NCI-H345 (cell line): ENCODE data around the gene SLC25A43.
"Not testable (repeated sequence)": the region's sequence is repeated elsewhere in the genome, so short reads cannot be mapped to it uniquely, and the experiment has no call there.

Experiments
- DNase-seq: peaks from one replicate; lab custom pipeline; 2025; lab: John Stamatoyannopoulos, UW

Gene SLC25A43

DNA sequence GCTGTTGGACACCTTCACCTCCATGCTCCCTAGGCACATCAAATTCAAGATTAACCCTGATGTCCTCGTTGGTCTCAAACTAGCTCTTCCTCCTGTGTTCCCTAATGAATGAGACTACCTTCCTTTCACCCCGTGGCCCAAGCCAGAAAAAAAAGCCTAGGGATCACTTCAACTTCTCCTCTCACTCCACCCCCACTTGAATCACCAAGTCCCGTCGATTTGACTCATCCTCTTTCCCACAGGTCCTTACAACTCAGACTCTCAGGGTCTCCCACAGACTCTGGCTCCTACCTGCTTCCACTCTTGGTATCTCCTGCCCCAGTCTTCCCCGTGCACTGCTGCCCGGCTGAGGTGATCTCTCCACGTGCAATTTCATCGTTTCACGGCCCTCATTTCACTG lies 8.5 kb downstream of the SLC25A43 start:
- DNase-seq: no peak

DNA sequence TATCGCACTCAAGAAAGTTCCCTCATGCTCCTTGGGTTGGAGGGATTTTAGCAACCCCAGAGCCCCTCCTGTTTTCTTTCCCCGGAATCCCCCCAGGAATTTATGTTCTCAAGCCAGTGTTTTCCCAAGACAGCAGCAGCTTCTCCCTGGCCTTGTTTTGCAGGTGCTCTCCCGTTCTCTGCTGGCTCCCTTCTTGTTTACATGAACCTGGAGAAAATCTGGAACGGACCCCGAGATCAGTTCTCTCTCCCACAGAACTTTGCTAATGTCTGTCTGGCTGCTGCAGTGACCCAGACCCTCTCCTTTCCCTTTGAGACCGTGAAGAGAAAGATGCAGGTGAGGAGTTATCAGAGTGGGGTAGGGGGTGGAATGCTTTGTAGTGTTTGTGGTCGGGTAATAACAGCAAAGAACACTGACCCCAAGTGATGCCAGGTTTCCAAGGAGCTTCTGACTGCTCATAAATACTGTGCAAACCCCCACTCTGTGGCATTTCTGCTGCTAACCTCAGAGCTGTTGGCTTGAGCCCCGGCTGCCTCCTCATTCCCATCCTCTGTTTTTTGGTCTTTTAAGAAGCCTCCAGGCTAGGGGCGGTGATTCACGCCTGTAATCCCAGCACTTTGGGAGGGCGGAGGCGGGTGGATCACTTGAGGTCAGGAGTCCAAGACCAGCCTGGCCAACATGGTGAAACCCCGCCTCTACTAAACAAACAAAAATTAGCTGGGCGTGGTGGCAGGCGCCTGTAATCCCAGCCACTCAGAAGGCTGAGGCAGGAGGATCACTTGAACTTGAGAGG lies 11.1 kb downstream of the SLC25A43 start:
- no peak for DNase-seq

DNA sequence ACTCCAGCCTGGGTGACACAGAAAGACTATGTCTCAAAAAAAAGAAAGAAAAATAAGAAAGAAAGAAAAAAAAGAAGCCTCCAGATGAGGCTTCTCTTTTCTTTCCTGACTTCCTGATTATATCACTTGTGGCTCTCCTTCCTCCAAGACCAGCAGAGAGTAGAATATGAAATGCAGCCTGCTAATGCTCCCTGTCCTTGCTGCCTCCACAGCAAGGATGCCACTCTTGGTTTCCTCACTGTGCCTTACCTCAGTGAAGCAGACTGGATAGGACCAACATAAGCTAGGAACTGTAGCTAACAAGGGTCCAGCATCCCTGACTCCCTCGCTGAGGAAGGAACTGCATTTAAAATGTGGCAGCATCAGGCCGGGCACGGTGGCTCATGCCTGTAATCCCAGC lies 11.7 kb downstream of the SLC25A43 start:
- DNase-seq: no peak

DNA sequence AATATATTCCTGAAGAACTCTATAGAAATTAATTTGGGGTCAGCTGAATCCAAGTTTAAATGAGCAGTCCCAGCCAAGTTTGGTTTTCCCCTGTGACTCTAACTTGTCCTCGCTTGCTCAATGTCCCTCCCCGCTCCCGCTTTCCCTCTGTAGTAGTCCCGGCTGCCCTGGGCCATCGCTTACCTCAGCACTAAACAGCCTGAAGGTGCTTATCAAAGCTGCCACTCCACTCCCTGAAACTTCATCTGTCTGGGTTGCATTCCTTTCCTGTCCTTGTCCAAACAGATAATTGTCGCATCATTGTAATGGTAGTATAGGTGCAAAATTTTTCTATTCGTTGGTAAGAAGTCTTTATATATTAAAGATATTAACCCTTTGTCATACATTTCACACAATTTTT lies 12.8 kb downstream of the SLC25A43 start:
- no peak for DNase-seq

DNA sequence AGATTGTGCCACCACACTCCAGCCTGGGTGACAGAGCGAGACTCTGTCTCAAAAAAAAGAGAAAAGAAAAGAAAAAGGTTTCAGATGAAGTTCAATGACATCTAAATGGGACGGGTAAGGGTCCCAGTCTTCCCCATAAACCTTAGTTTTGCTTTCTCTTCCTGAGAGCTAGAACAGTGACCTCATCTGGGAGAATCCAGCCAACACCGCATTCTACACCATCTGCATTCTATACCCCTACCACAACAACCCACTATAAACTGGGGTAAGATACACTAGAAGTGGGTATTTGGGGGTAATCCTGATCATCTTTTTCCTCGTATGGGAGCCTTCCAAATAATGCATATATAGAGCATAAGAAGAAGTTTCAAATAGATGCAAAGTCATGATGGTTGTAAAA lies 18.2 kb downstream of the SLC25A43 start:
- DNase-seq: no peak

DNA sequence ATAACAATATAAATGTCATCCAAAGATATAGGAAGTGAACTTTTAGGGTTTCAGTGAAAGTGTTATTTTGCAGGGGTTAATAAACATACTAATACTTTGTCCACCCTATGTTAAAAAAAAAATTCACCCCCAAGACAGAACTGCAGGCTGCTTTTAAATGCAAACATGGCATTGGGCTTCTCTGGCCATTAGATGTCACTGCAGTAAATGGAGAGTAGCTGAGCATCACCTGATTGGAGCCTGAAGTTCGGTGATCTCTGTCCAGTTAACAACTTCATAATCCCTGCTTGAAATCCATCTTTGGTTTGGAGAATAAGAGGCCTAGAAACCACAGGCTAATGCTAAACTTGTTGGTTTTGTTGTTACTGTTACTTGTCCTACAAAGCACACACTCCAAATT lies 18.7 kb downstream of the SLC25A43 start:
- DNase-seq: no peak

DNA sequence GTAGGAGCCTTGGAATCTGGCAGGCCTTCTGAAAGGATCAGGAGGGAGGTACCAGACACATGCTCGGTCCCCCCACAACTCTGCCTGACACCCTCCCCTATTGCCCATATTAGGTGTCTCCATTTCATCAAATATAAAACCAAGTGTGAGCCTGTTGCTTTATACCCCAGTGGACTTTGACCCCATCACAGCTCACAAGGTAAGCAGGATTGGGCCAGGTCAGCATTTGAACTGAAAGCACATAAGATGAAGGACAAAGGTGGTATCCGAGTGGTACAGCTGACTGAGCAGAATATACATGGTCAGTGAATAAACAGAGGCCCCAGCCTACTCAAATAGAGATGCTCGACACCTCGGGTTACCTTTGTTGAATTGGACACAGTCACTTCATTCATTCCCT lies 20.0 kb downstream of the SLC25A43 start:
- DNase-seq: no peak

DNA sequence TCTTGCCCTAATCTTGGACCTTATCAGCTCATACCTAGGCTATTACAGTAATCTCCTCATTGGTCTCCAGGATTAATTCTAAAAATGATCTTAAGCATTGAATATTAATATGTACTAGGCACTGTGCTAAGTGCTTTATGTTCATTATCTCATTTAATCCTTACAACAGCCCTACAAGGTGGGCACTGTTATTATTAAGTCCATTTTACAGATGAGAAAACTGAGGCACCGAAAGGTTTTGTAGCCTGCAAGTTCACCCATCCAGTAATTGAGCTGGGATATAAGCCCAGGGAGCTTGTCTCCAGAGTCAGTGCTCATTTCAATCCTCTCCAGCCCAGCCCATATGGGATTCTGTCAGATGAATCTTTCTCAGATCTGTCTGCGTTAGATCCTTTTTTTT lies 20.8 kb downstream of the SLC25A43 start:
- DNase-seq: no peak

DNA sequence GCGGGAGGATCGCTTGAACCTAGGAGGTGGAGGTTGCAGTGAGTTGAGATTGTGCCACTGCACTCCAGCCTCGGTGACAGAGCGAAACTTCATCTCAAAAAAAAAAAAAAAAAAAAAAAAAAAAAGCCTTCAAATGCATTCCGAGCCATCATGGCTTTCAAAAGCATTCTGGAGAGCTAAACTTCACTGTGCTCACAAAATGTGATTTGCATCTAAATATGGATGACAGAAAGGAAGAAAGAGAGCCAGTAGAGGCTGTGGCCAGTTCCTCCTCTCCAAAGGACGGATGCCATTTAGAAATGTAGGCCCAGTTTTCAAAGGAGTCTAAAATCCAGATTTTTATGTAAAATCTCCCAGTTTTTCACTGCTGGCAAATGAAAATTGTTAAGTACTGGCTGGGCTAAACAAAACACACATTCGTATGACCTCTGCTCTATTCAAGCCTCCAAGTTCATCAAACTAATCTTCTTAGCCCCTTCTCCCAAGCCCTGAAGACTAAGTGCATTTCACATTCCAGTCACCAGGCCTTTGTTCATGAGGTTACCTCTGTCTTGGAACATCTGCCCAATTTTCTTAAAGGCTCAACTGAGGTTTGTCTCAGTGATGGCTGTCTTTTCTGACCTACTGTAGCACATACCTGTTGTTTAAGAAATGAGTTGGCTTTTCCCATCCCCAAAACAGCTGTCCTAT lies 22.0 kb downstream of the SLC25A43 start:
- no peak for DNase-seq

DNA sequence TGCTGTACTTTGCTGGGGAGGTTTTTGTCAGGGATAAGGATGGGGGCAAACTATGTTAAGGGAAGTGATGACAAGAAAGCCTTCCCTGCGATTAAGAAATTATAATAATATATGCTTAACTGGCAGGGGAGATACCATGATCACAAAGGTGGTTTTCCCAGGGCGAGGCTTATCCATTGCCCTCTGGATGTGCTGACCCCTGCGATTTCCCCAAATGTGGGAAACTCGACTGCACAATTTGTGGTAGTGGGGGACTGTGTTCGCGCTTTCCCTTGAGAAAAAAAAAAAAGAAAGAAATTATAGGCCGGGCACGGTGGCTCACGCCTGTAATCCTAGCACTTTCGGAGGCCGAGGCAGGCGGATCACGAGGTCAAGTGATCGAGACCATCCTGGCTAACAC lies 24.5 kb downstream of the SLC25A43 start:
- no peak for DNase-seq

DNA sequence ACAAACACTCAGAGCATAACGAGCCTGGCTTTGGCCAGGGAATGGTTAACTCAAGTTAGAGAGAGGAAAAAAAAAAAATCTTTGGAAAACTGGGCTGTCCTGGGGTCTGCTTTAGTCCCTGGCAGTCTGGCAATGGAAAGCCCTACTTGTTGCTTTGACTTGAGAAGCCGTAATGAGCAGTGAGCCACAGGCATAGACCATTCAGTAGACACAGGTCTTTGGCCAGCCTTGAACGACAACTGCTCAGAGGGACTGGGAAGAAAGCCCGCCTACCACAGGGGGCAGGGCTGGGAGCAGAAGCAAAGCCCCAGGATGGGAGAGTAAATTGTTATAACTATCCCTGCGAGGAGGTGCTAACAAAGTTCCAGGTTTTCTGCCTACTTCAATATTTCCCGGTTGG lies 25.9 kb downstream of the SLC25A43 start:
- no peak for DNase-seq

DNA sequence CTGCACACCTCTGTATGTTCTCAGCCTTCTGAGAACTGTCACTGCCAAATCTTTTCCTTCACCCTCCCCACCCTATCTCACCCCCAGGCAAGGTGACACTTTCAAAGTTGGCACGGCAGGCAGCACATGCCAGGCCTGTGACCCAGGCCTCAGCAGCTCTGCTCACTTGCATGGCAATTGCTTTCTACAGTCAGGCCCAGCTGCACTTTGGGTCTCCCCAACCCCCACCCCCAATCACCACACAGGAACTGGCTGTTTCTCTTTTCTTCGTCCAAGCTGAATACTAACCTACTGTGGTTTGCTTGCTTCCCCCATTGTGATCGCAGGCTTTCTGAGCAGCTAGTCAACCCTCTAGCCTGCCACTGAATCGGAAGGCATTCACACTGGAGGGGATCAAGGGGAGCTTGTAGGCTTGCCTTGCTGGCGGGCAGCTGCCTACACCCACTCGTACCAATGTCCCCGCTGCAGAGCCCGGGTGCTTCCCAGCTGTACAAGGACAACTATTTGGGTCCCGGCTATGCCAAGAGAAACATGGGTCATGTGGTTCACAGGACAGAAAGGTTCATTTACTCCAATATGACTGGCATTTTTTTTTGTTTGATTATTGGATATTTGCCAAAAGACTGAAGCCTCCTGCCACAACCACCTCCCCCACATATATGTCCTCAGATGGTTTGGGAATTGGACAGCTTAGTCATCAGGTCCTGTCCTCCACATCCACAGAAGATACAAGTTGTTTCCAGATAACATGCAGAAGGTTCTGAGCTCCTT lies 28.1 kb downstream of the SLC25A43 start:
- DNase-seq: no peak

DNA sequence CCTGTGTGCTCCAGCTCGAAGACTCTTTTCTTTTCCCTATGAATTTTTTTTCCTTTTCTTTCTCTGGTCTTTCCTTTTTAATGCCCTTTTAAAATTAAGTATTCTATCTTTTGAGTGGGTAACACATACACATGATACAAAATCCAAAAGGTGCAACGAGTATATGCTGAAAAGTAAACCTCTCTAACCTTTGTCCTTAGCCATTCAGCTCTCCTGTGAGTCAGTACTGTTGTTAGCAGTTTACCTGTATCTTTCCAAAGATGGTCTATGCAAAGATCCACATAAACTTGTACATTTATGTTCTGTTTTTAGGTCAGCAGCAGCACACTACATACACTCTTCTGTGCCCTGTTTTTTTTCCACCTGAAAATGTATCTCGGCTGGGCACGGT lies 28.7 kb downstream of the SLC25A43 start:
- no peak for DNase-seq

DNA sequence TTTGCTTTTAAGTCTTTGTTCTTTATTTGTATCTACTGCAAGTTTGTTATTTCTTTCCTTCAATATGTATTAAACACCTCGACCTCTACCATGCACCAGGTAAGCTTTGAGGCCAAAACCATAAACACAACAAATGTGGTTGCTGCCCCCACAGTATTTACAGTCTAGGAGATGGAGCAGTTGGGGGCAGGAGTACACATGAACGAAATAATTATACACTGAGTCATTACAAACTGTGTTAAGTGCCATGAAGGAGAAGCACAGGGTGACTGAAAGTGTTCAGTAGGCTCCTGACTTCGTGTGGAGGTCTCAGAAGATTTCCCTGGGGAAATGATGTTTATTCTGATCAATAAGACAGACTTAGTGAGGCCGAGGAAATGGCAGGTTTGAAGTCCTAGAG lies 30.3 kb downstream of the SLC25A43 start:
- DNase-seq: no peak

DNA sequence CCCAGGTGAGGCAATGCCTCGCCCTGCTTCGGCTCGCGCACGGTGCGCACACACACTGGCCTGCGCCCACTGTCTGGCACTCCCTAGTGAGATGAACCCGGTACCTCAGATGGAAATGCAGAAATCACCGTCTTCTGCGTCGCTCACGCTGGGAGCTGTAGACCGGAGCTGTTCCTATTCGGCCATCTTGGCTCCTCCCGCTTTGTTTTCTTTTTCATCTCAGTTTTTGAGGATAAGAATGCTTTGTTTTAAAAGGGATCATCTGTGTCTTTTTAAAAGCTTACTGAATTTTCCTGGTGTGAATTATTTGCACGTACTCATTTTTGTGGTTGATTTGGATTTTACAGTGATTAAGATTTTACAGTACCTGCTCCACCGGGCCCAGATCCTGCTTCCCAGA lies 42.2 kb downstream of the SLC25A43 start:
- DNase-seq: not testable (repeated sequence)

DNA sequence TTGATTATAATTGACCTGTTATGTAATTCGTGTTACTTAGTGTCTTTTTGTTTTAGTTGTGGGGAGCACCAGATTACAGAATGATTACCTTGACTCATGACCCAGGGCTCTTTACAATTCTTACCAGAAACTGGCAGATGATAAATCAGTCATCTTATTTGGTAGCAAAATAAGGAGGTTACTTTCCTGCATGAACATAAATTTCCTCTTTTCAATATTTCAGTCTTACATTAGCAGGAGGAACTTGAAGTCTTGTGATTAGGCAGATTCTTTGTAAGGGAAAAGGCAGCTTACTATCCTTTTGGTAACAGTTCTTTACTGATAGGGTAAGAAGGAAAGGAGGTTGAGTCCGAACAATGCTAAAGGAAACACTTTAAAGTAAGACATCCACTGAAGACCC lies 43.1 kb downstream of the SLC25A43 start:
- no peak for DNase-seq

DNA sequence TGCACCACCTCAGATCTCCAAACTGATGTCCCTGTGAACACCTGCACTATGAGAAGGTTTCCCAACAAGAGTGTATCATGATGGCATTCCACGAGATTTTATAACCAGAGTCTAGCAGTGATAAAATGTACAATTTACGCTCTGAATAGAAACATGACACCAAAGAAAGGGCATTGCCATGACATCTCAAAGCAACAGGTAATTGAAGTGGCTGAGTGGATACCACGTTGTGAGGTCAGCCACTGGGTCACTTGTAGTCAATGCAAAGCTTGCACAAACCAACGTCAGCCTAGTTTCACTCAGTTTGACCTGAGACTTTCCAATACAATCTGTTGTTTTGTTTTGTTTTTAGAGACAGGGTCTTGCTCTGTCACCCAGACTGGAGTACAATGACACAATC lies 54.1 kb downstream of the SLC25A43 start:
- DNase-seq: no peak

DNA sequence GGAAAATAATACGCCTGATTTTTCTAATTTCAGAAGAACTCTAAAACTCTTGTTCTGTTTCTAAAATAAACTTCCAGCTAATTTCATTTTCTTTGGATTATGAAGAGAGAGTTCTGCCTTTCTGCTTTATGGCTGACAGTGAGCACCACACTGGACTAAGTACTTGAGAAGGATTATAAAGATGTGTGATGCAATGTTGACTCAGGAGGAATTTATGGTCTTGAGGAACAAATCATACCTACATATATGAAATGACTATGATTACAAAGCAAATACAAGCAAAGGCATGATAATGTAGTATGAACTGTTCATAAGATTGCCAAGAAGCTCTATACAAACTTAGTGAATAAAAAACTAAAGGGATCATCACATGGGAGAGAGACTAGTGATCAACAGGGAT lies 56.1 kb downstream of the SLC25A43 start:
- no peak for DNase-seq

DNA sequence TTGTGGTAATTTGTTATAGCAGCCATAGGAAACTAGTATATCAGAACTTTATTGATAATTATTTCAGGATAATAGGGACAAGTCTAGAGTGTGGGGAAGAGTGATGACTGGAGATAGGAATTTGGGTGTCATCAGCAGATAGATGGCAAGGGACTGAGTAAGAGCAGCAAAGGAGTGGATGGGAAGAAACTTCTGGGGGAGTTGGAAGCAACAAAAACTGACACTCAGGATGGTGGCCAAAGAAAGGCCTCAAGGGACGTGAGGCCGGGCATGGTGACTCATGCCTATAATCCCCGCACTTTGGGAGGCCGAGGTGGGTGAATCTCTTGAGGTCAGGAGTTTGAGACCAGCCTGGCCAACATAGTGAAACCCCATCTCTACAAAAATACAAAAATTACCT lies 60.0 kb downstream of the SLC25A43 start:
- DNase-seq: no peak

DNA sequence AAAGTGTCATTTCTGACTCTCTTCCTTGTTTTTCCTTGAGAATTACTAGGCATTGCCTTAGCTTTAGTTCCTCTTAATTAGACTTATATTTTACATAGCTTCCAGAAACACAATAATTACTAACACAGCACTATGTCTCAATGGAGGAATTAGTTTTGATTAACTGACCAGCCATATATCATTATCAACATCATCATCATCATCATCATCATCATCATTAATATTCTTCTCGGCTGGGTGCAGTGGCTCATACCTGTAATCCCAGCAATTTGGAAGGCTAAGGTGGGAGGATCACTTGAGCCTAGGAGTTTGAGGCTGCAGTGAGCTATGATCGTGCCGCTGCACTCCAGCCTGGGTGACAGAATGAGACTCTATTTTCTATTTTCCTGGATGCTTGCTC lies 66.4 kb downstream of the SLC25A43 start:
- no peak for DNase-seq

DNA sequence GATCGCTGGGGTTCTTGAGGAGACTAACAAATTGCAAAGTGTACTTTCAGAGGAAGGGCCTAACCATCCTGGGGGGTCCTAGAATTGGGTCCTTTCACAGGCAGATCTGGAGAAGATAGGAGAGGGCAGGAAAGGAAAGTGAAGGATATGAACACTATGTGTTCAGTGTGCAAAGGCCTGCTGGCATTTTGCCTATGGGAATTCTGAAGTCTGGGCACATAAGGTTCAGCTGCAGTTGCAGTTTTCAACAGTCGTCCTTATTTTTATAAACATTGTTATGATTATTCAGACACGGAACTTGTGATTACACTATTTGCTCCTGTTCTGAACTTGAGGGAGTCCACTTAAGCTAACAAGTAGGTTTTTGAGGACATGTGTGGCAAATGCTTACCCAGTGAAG lies 67.8 kb downstream of the SLC25A43 start:
- DNase-seq: no peak

DNA sequence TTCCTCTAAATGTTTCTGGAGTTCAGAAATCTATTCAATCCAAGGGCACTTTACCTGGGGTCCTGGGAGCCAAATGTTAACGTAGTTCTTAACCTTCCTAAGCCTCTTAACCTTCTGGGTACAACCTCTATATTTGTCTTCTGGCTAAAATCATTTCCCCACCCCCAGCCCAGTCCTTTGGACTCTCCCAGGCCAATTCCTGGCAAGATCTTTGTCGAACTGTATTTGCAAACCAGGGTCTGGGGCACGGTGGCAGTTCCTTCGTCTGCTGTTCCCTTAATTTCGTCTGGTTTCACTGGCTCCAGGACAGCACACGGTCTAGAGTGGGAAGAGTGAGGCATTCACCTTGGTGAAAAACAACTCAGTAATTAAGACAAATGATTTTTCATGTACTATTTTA lies 68.3 kb downstream of the SLC25A43 start:
- no peak for DNase-seq
